ENCODE data around the gene TRPC4. TPM values are rescaled to one million over a fixed set of nuclear protein-coding genes. Genes with fewer than 3 reads are reported as not detected.
"Not testable (repeated sequence)": the region's sequence is repeated elsewhere in the genome, so short reads cannot be mapped to it uniquely, and the experiment has no call there.

Gene TRPC4
- polyA plus RNA-seq, 1 experiment, result 6.2 TPM

DNA sequence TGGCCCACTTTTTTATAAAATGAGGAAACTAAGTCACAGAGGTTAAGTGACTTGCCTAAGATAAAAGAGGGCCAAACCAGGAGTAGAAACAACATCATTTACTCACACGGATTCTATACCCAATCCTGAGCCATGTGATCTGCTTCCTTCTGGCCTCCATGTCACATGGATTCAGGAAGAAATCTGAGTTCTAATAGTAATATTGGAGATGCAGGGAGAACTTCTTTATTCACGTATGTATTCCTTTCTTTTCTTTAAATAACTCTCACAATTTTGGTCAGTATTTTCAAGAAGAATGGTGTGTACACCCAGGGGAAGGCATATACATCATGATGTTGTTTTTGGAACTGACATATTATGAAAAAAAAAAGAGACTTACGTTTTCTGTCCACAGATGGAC, 272.8 kb downstream of the TRPC4 start:
- Histone ChIP-seq H3K4me3 (ENCODE audit: low read depth, low read length) (no peak overlapping the region), H3K27me3 (ENCODE audit: control insufficient read depth, insufficient read depth, low read length) (no peaks in the 10 kb centered on the region), H3K36me3 (ENCODE audit: control insufficient read depth, insufficient read depth, low read length) (no peaks in the 10 kb centered on the region)
- ChIA-PET CTCF (no interaction called here), POLR2A (no interaction called here)
- TF ChIP-seq, protein P1, sequence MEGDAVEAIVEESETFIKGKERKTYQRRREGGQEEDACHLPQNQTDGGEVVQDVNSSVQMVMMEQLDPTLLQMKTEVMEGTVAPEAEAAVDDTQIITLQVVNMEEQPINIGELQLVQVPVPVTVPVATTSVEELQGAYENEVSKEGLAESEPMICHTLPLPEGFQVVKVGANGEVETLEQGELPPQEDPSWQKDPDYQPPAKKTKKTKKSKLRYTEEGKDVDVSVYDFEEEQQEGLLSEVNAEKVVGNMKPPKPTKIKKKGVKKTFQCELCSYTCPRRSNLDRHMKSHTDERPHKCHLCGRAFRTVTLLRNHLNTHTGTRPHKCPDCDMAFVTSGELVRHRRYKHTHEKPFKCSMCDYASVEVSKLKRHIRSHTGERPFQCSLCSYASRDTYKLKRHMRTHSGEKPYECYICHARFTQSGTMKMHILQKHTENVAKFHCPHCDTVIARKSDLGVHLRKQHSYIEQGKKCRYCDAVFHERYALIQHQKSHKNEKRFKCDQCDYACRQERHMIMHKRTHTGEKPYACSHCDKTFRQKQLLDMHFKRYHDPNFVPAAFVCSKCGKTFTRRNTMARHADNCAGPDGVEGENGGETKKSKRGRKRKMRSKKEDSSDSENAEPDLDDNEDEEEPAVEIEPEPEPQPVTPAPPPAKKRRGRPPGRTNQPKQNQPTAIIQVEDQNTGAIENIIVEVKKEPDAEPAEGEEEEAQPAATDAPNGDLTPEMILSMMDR (IDR thresholded peaks at IDR 0.05; ENCODE audit: insufficient read depth, low read depth, low read length), result no peak
- no peak for DNase-seq (ENCODE audit: low read depth)

DNA sequence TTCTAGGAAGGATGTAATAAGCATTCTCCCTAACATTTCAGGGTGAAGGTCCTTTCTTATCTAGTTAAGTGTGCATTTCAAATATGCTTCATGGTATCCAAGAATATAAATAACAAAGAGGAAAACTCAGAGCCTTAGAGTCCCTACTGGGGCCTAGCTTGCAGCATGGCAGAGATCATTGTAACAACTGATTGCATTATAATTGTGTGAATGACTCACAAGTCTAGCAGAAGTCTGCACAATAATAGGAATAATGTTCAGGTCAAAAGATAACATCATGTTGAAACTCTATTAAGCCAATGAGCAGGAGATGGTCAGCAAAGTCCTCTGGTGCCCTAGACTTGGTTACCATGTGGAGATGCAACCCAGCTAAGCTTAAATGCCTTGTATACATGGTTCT, 274.4 kb downstream of the TRPC4 start:
- no peak for DNase-seq (ENCODE audit: low read depth)
- TF ChIP-seq, protein P1 (IDR thresholded peaks at IDR 0.05; ENCODE audit: insufficient read depth, low read depth, low read length), result no peak
- POLR2A ChIA-PET, result no interaction called here
- H3K27me3 ChIP-seq (ENCODE audit: control insufficient read depth, insufficient read depth, low read length), result no peaks in the 10 kb centered on the region
- CTCF ChIA-PET, result interaction anchor here (0.7 kb wide), 1 partner anchor 9 kb away, joined by 3 read pairs; no protein-coding TSS in a partner anchor
- no peaks in the 10 kb centered on the region for H3K36me3 ChIP-seq (ENCODE audit: control insufficient read depth, insufficient read depth, low read length)
- no peak overlapping the region for H3K4me3 ChIP-seq (ENCODE audit: low read depth, low read length)

DNA sequence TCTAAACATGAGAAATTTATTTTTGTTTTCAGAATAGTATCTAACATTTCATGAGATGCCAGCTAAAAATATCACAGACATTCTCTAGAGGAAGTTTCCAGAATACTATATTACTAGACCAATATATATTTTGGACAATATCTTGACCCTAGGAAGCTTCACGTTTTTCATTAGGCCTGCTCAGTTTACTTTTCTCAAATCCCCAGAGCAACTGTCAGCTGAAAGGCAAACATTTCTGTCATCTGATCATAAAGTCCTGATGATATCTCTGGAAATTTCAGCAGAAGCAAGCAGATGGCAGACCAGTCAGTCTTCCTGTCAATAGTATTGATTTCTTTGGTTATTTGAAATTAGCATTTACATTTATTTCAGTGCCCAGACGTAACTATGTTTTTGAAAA, 275.0 kb downstream of the TRPC4 start:
- ChIA-PET CTCF (interaction anchor here (0.7 to 0.8 kb wide), 2 partner anchors 9 to 858 kb away, joined by 3 to 4 read pairs; no protein-coding TSS in a partner anchor), POLR2A (no interaction called here)
- Histone ChIP-seq H3K27me3 (ENCODE audit: control insufficient read depth, insufficient read depth, low read length) (no peaks in the 10 kb centered on the region), H3K36me3 (ENCODE audit: control insufficient read depth, insufficient read depth, low read length) (no peaks in the 10 kb centered on the region), H3K4me3 (ENCODE audit: low read depth, low read length) (no peak overlapping the region)
- DNase-seq (ENCODE audit: low read depth), result no peak
- TF ChIP-seq, protein P1 (IDR thresholded peaks at IDR 0.05; ENCODE audit: insufficient read depth, low read depth, low read length), result no peak

DNA sequence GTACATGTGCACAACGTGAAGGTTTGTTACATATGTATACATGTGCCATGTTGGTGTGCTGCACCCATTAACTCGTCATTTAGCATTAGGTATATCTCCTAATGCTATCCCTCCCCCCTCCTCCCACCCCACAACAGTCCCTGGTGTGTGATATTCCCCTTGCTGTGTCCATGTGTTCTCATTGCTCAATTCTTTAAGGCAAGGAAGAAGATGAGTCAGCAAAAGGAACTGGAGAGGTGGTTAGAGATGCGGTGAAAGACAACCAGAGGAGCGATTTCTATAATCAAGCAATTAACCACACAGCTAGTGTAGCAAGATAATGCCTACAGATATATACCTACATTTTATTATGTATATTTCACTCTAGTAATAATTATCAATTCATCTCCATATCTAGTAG, 280.2 kb downstream of the TRPC4 start:
- H3K27me3 ChIP-seq (ENCODE audit: control insufficient read depth, insufficient read depth, low read length); CTCF ChIA-PET; H3K36me3 ChIP-seq (ENCODE audit: control insufficient read depth, insufficient read depth, low read length); H3K4me3 ChIP-seq (ENCODE audit: low read depth, low read length); POLR2A ChIA-PET; DNase-seq (ENCODE audit: low read depth): not testable (repeated sequence)

DNA sequence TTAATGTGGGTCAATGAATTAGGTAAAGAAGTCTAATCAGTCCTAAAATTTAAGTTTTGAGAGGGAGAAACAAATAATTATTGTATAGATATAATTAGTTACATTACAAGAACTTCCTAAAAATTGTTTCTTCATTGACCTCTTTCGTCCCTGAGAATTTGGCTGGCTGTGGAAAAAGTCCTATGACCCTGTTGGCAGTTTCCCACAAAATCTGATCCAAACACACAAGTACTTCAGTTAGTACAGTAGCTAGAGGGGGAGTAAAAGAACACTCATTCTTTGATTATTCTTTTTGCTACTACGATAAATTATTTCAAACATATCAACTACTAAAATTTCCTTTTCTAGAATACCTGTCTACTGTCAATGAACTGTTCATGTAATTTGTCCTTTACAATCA, 282.3 kb downstream of the TRPC4 start:
- ChIA-PET CTCF (no interaction called here), POLR2A (no interaction called here)
- H3K4me3 ChIP-seq (ENCODE audit: low read depth, low read length), result no peak overlapping the region
- TF ChIP-seq, protein P1 (IDR thresholded peaks at IDR 0.05; ENCODE audit: insufficient read depth, low read depth, low read length), result no peak
- no peaks in the 10 kb centered on the region for H3K27me3 ChIP-seq (ENCODE audit: control insufficient read depth, insufficient read depth, low read length)
- no peaks in the 10 kb centered on the region for H3K36me3 ChIP-seq (ENCODE audit: control insufficient read depth, insufficient read depth, low read length)
- no peak for DNase-seq (ENCODE audit: low read depth)

Small RNA genes lying within 50 kb of the gene (small RNA-seq; reads per million reads assigned to genes)
- gene RNA5SP26 (ENCODE audit: insufficient read length, low read depth, low replicate concordance), result not detected

Data from BJ (cell line).